ENCODE measurements around the gene SPHK1. TPM values are rescaled to one million over a fixed set of nuclear protein-coding genes. Genes with fewer than 3 reads are reported as not detected.

Gene SPHK1
- total and polyA plus RNA-seq, 4 donors, result 3.3 to 14.5 (median 5.6) TPM

- no peak for DNase-seq (ENCODE audit: low read depth in 4 of 6, low spot score in 6 of 6)
- no peak overlapping the region for H3K27ac ChIP-seq (ENCODE audit: low read depth, low read length)
- H3K36me3 ChIP-seq (ENCODE audit: control insufficient read depth, insufficient read depth, low read length), result peaks cover 14% of the 10 kb centered on the region
- no peak overlapping the region for H3K4me3 ChIP-seq (ENCODE audit: low read depth, low read length)
- H3K9me3 ChIP-seq (ENCODE audit: control insufficient read depth, insufficient read depth, low read length), result no peaks in the 10 kb centered on the region
- H3K4me1 ChIP-seq (ENCODE audit: control insufficient read depth, insufficient read depth, low read length), result peaks cover 49% of the 10 kb centered on the region
- no peaks in the 10 kb centered on the region for H3K27me3 ChIP-seq (ENCODE audit: control insufficient read depth, insufficient read depth, low read length)
- 100% methylated on average over 1 of the region's 6 CpGs for WGBS (ENCODE audit: insufficient coverage)
These were observed 32.0 kb downstream of the SPHK1 start for GRCh38 chr17:76416457-76416856.

GRCh38 chr17:76416899-76417298 is 32.5 kb downstream of the SPHK1 start:
- no peaks in the 10 kb centered on the region for H3K9me3 ChIP-seq (ENCODE audit: control insufficient read depth, insufficient read depth, low read length)
- peaks cover 49% of the 10 kb centered on the region for H3K4me1 ChIP-seq (ENCODE audit: control insufficient read depth, insufficient read depth, low read length)
- no peak overlapping the region for H3K27ac ChIP-seq (ENCODE audit: low read depth, low read length)
- no peak for DNase-seq (ENCODE audit: low read depth in 4 of 6, low spot score in 6 of 6)
- H3K27me3 ChIP-seq (ENCODE audit: control insufficient read depth, insufficient read depth, low read length), result no peaks in the 10 kb centered on the region
- peaks cover 10% of the 10 kb centered on the region for H3K36me3 ChIP-seq (ENCODE audit: control insufficient read depth, insufficient read depth, low read length)
- 95% methylated on average over 4 of the region's 4 CpGs for WGBS (ENCODE audit: insufficient coverage)
- no peak overlapping the region for H3K4me3 ChIP-seq (ENCODE audit: low read depth, low read length)

GRCh38 chr17:76417499-76418143 is 33.2 kb downstream of the SPHK1 start:
- WGBS (ENCODE audit: insufficient coverage), result 86% methylated on average over 10 of the region's 11 CpGs
- Histone ChIP-seq H3K9me3 (ENCODE audit: control insufficient read depth, insufficient read depth, low read length) (no peaks in the 10 kb centered on the region), H3K27ac (ENCODE audit: low read depth, low read length) (no peak overlapping the region), H3K27me3 (ENCODE audit: control insufficient read depth, insufficient read depth, low read length) (no peaks in the 10 kb centered on the region), H3K4me1 (ENCODE audit: control insufficient read depth, insufficient read depth, low read length) (peaks cover 49% of the 10 kb centered on the region), H3K36me3 (ENCODE audit: control insufficient read depth, insufficient read depth, low read length) (peaks cover 8% of the 10 kb centered on the region), H3K4me3 (ENCODE audit: low read depth, low read length) (no peak overlapping the region)
- DNase-seq (ENCODE audit: low read depth in 4 of 6, low spot score in 6 of 6), result peak in 1 of 6 donors; percentile 34

- DNase-seq (ENCODE audit: low read depth in 4 of 6, low spot score in 6 of 6), result peak in 2 of 6 donors; percentile 24 to 70
These were observed 35.3 kb downstream of the SPHK1 start for GRCh38 chr17:76419576-76420260.

GRCh38 chr17:76420356-76421043 is 36.1 kb downstream of the SPHK1 start:
- H3K27me3 ChIP-seq (ENCODE audit: control insufficient read depth, insufficient read depth, low read length), result no peaks in the 10 kb centered on the region
- peaks cover 28% of the 10 kb centered on the region for H3K4me1 ChIP-seq (ENCODE audit: control insufficient read depth, insufficient read depth, low read length)
- WGBS (ENCODE audit: insufficient coverage), result 68% methylated on average over 10 of the region's 10 CpGs
- H3K36me3 ChIP-seq (ENCODE audit: control insufficient read depth, insufficient read depth, low read length), result peaks cover 14% of the 10 kb centered on the region
- no peak for DNase-seq (ENCODE audit: low read depth in 4 of 6, low spot score in 6 of 6)
- H3K27ac ChIP-seq (ENCODE audit: low read depth, low read length), result no peak overlapping the region
- H3K9me3 ChIP-seq (ENCODE audit: control insufficient read depth, insufficient read depth, low read length), result no peaks in the 10 kb centered on the region
- no peak overlapping the region for H3K4me3 ChIP-seq (ENCODE audit: low read depth, low read length)

More at GRCh38 chr17:76419576-76420260, 35.3 kb downstream of the SPHK1 start:
- no peak overlapping the region for H3K4me3 ChIP-seq (ENCODE audit: low read depth, low read length)
- no peaks in the 10 kb centered on the region for H3K9me3 ChIP-seq (ENCODE audit: control insufficient read depth, insufficient read depth, low read length)
- peaks cover 14% of the 10 kb centered on the region for H3K36me3 ChIP-seq (ENCODE audit: control insufficient read depth, insufficient read depth, low read length)
- no peaks in the 10 kb centered on the region for H3K27me3 ChIP-seq (ENCODE audit: control insufficient read depth, insufficient read depth, low read length)
- no peak overlapping the region for H3K27ac ChIP-seq (ENCODE audit: low read depth, low read length)
- 68% methylated on average over 16 of the region's 17 CpGs for WGBS (ENCODE audit: insufficient coverage)
- H3K4me1 ChIP-seq (ENCODE audit: control insufficient read depth, insufficient read depth, low read length), result peaks cover 36% of the 10 kb centered on the region

GRCh38 chr17:76421044-76421407 is 36.6 kb downstream of the SPHK1 start:
- peak in 1 of 6 donors; percentile 38 for DNase-seq (ENCODE audit: low read depth in 4 of 6, low spot score in 6 of 6)
- H3K27me3 ChIP-seq (ENCODE audit: control insufficient read depth, insufficient read depth, low read length), result no peaks in the 10 kb centered on the region
- no peak overlapping the region for H3K27ac ChIP-seq (ENCODE audit: low read depth, low read length)
- H3K36me3 ChIP-seq (ENCODE audit: control insufficient read depth, insufficient read depth, low read length), result peaks cover 14% of the 10 kb centered on the region
- H3K9me3 ChIP-seq (ENCODE audit: control insufficient read depth, insufficient read depth, low read length), result no peaks in the 10 kb centered on the region
- H3K4me1 ChIP-seq (ENCODE audit: control insufficient read depth, insufficient read depth, low read length), result peaks cover 28% of the 10 kb centered on the region
- 45% methylated on average over 5 of the region's 7 CpGs for WGBS (ENCODE audit: insufficient coverage)
- no peak overlapping the region for H3K4me3 ChIP-seq (ENCODE audit: low read depth, low read length)

- H3K9me3 ChIP-seq (ENCODE audit: control insufficient read depth, insufficient read depth, low read length), result no peaks in the 10 kb centered on the region
- peaks cover 24% of the 10 kb centered on the region for H3K4me1 ChIP-seq (ENCODE audit: control insufficient read depth, insufficient read depth, low read length)
- no peak overlapping the region for H3K27ac ChIP-seq (ENCODE audit: low read depth, low read length)
- WGBS (ENCODE audit: insufficient coverage), result 94% methylated on average over 8 of the region's 8 CpGs
- no peak for DNase-seq (ENCODE audit: low read depth in 4 of 6, low spot score in 6 of 6)
- no peaks in the 10 kb centered on the region for H3K27me3 ChIP-seq (ENCODE audit: control insufficient read depth, insufficient read depth, low read length)
- peaks cover 9% of the 10 kb centered on the region for H3K36me3 ChIP-seq (ENCODE audit: control insufficient read depth, insufficient read depth, low read length)
- no peak overlapping the region for H3K4me3 ChIP-seq (ENCODE audit: low read depth, low read length)
These were observed 38.0 kb downstream of the SPHK1 start for GRCh38 chr17:76422406-76422805.

GRCh38 chr17:76422860-76423259 is 38.5 kb downstream of the SPHK1 start:
- H3K4me3 ChIP-seq (ENCODE audit: low read depth, low read length), result no peak overlapping the region
- H3K36me3 ChIP-seq (ENCODE audit: control insufficient read depth, insufficient read depth, low read length), result peaks cover 9% of the 10 kb centered on the region
- WGBS (ENCODE audit: insufficient coverage), result 93% methylated on average over 6 of the region's 6 CpGs
- H3K9me3 ChIP-seq (ENCODE audit: control insufficient read depth, insufficient read depth, low read length), result no peaks in the 10 kb centered on the region
- no peak for DNase-seq (ENCODE audit: low read depth in 4 of 6, low spot score in 6 of 6)
- H3K27me3 ChIP-seq (ENCODE audit: control insufficient read depth, insufficient read depth, low read length), result no peaks in the 10 kb centered on the region
- no peak overlapping the region for H3K27ac ChIP-seq (ENCODE audit: low read depth, low read length)
- H3K4me1 ChIP-seq (ENCODE audit: control insufficient read depth, insufficient read depth, low read length), result peaks cover 20% of the 10 kb centered on the region

GRCh38 chr17:76426853-76427252 is 42.4 kb downstream of the SPHK1 start:
- WGBS (ENCODE audit: insufficient coverage), result 100% methylated on average over 1 of the region's 3 CpGs

More at GRCh38 chr17:76426853-76427252, 42.4 kb downstream of the SPHK1 start:
- Histone ChIP-seq H3K36me3 (ENCODE audit: control insufficient read depth, insufficient read depth, low read length) (peaks cover 9% of the 10 kb centered on the region), H3K27ac (ENCODE audit: low read depth, low read length) (no peak overlapping the region), H3K9me3 (ENCODE audit: control insufficient read depth, insufficient read depth, low read length) (no peaks in the 10 kb centered on the region), H3K4me3 (ENCODE audit: low read depth, low read length) (no peak overlapping the region), H3K4me1 (ENCODE audit: control insufficient read depth, insufficient read depth, low read length) (peaks cover 7% of the 10 kb centered on the region), H3K27me3 (ENCODE audit: control insufficient read depth, insufficient read depth, low read length) (no peaks in the 10 kb centered on the region)
- DNase-seq (ENCODE audit: low read depth in 4 of 6, low spot score in 6 of 6), result no peak
